HUES6 (cell line): ENCODE results near the gene PGK1.
A peak's percentile ranks its signal among the peaks of the same experiment; 100 is the strongest.
"Not testable (repeated sequence)": the region's sequence is repeated elsewhere in the genome, so short reads cannot be mapped to it uniquely, and the experiment has no call there.

ENCODE experiments used
- H3K27ac ChIP-seq: 2 replicates; pipeline ENCODE4 v1.7.0; 2013; ENCODE audit warnings: low read depth, mild to moderate bottlenecking, low read length, inconsistent platforms
- H3K27me3 ChIP-seq: 2 replicates; pipeline ENCODE4 v1.6.1; 2013; ENCODE audit warnings: low read length; ENCODE audit not compliant: control insufficient read depth, insufficient read depth
- H3K36me3 ChIP-seq: 2 replicates; pipeline ENCODE4 v1.6.1; 2013; ENCODE audit warnings: low read length; ENCODE audit not compliant: control insufficient read depth, insufficient read depth
- H3K4me1 ChIP-seq: 2 replicates; pipeline ENCODE4 v1.6.1; 2013; ENCODE audit warnings: low read length; ENCODE audit not compliant: control insufficient read depth, insufficient read depth
- H3K4me3 ChIP-seq: 2 replicates; pipeline ENCODE4 v1.5.1; 2013; ENCODE audit warnings: low read depth, low read length
- H3K9ac ChIP-seq: one replicate; pipeline ENCODE4 v1.6.1; 2013; ENCODE audit warnings: mild to moderate bottlenecking, low read length
- H3K9me3 ChIP-seq: 2 replicates; pipeline ENCODE4 v1.6.1; 2013; ENCODE audit warnings: low read depth, low read length; ENCODE audit not compliant: control insufficient read depth, insufficient read depth

The PGK1 gene

DNA sequence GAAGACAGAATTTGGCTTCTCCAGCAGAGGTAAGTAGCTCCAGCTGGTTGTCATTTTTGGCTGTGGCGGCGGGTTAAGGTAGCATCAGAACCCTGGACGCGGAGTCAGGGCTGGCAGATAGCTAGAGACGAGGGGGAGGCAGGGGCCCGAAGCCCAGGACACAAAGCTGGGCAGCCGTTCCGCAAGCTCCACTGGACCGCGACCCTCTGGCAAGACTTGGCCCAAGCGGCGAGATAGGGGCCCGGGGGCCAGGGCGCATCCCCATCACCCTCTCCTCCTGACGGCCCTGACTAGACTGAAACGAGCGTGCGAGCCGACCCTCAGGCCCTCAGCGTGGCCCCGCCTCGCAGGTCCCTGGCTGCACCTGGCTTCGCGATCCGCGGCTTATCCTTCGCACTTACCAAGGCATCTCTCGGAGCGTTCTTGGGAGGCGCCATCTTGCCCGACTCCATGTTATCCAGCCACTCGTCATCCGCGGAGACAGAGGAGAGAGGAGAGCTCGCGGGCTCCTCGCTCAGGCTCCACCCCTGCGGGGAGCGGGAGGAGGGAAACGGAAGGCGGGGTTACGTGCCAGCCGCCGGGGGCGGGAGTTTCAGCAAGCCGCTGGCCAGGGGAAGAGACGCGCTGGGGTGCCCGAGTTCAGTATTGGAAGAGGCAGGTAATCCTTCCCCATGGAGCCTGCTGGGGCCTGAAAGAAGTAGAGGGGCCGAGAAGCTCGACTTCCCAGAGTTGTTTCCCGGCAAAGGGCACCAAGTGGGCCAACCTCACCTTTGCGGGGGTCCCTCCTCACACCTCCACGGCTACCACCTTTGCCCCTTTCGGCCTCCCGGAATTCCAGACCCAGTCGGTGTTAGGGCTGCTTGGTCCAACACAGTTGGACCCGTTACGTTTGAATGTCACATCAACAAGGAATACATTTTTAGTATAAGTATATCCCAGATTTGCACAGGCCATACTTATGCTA, 35.4 kb downstream of the PGK1 start, which contains the start of gene TAF9B:
TSS of gene TAF9B (minus strand) at position 491 of the 964 bp plus-strand sequence. CDS start at position 452, 39 bp downstream.
- H3K27ac ChIP-seq = peak within 1 kb of the TSS; percentile 50; the same call in 1 of the 2 replicates

DNA sequence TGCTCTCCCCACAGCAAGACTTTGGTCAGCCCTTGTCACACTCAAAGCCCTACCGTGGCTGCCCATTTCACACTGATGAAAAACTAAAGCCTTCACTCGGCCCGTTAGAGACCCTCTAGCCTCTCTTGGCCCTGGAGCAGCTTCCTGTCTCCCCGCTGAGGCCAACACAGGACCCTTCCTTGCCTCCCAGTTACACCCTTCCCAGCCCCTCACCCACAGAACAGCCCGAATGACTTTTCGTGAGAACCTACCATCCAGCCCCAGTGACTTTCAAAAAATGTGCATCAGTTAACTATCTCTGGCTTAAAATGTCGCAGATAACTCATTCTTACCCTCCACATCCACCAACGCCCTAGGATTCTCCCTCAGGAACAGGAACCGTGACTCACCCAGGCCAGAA, 36.2 kb downstream of the PGK1 start:
- Histone ChIP-seq H3K4me3 (no peak overlapping the region), H3K9me3 (peaks cover 22% of the 10 kb centered on the region; the same call in 1 of the 2 replicates), H3K27me3 (no peaks in the 10 kb centered on the region), H3K9ac (no peak overlapping the region), H3K36me3 (no peaks in the 10 kb centered on the region), H3K27ac (no peak overlapping the region), H3K4me1 (no peaks in the 10 kb centered on the region)

More for the DNA sequence above, 35.4 kb downstream of the PGK1 start, which contains the start of gene TAF9B:
- H3K9ac ChIP-seq = peak within 1 kb of the TSS; percentile 83
- H3K27me3 ChIP-seq = no peaks in the 10 kb centered on the region
- H3K4me3 ChIP-seq = peak within 1 kb of the TSS; percentile 85
- H3K36me3 ChIP-seq = no peaks in the 10 kb centered on the region
- no peaks in the 10 kb centered on the region for H3K4me1 ChIP-seq
- peaks cover 19% of the 10 kb centered on the region; the same call in 1 of the 2 replicates for H3K9me3 ChIP-seq

DNA sequence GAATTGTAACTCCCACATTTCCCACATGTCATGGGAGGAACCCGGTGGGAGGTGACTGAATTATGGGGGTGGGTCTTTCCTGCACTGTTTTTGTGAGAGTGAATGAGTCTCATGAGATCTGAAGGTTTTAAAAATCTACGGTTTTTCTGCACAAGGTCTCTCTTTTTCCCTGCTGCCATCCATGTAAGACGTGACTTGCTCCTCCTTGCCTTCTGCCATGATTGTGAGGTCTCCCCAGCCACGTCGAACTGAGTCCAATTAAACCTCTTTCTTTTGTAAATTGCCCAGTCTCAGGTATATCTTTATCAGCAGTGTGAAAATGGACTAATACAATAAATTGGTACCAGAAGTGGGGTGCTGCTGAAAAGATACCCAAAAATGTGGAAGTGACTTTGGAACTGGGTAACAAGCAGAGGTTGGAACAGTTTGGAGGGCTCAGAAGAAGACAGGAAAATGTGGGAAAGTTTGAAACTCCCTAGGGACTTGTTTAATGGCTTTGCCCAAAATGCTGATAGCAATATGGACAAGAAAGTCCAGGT, 43.0 kb downstream of the PGK1 start:
- not testable (repeated sequence) for H3K9ac ChIP-seq, H3K36me3 ChIP-seq, H3K27me3 ChIP-seq, H3K4me1 ChIP-seq, H3K27ac ChIP-seq, H3K4me3 ChIP-seq
- H3K9me3 ChIP-seq = peaks cover 51% of the 10 kb centered on the region

DNA sequence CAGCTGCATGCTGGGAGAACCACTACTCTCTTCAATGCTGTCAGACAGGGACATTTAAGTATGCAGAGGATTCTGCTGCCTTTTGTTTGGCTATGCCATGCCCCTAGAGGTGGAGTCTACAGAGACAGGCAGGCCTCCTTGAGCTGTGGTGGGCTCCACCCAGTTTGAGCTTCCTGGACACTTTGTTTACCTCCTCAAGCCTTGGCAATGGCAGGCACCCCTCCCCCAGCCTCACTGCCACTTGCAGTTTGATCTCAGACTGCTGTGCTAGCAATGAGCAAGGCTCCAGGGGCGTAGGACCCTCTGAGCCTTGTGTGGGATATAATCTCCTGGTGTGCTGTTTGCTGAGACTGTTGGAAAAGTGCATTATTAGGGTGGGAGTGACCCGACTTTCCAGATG, 53.3 kb downstream of the PGK1 start:
- H3K27me3 ChIP-seq, H3K27ac ChIP-seq, H3K4me3 ChIP-seq, H3K9ac ChIP-seq, H3K4me1 ChIP-seq, H3K36me3 ChIP-seq: not testable (repeated sequence)
- peaks cover 29% of the 10 kb centered on the region for H3K9me3 ChIP-seq

DNA sequence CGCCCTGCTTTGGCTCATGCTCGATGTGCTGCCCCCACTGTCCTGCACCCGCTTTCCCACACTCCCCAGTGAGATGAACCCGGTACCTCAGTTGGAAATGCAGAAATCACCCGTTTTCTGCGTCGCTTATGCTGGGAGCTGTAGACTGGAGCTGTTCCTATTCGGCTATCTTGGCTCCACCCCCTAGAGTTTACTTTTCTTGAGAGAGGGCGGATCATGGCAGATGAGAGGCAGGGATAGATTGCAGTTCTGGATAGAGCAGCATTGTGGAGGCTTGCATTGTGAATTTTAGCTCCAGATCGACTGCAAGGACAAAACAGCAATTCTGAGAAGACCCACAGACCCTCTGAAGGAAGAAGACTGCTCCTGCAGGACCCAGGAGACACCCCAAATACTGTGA, 53.8 kb downstream of the PGK1 start:
- not testable (repeated sequence) for H3K27me3 ChIP-seq, H3K4me3 ChIP-seq, H3K4me1 ChIP-seq, H3K27ac ChIP-seq, H3K9ac ChIP-seq, H3K36me3 ChIP-seq
- H3K9me3 ChIP-seq = peaks cover 31% of the 10 kb centered on the region

DNA sequence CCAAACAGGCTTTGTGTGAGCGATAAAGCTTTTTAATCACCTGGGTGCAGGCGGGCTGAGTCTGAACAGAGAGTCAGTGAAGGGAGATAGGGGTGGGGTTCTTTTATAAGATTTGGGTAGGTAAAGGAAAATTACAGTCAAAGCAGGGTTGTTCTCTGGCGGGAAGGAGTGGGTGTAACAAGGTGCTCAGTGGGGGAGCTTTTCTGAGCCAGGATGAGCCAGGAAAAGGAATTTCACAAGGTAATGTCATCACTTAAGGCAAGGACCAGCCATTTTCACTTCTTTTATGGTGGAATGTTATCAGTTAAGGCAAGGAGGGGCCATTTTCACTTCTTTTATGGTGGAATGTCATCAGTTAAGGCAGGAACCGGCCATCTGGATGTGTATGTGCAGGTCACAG, 56.7 kb downstream of the PGK1 start:
- not testable (repeated sequence) for H3K9ac ChIP-seq, H3K27me3 ChIP-seq, H3K4me3 ChIP-seq, H3K36me3 ChIP-seq, H3K4me1 ChIP-seq, H3K27ac ChIP-seq
- H3K9me3 ChIP-seq = peaks cover 35% of the 10 kb centered on the region

DNA sequence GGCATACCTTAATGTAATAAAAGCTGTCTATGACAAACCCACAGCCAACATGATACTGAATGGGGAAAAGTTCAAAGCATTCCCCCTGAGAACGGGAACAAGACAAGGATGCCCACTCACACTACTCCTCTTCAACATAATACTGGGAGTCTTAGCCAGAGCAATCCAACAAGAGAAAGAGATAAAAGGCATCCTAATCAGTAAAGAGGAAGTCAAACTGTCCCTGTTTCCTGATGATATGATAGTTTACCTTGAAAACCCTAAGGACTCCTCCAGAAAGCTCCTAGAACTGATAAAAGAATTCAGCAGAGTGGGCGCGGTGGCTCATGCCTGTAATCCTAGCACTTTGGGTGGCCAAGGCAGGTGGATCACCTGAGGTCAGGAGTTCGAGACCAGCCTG, 59.1 kb downstream of the PGK1 start:
- not testable (repeated sequence) for H3K4me1 ChIP-seq, H3K27me3 ChIP-seq, H3K4me3 ChIP-seq, H3K9ac ChIP-seq, H3K27ac ChIP-seq, H3K36me3 ChIP-seq
- H3K9me3 ChIP-seq = peaks cover 23% of the 10 kb centered on the region

DNA sequence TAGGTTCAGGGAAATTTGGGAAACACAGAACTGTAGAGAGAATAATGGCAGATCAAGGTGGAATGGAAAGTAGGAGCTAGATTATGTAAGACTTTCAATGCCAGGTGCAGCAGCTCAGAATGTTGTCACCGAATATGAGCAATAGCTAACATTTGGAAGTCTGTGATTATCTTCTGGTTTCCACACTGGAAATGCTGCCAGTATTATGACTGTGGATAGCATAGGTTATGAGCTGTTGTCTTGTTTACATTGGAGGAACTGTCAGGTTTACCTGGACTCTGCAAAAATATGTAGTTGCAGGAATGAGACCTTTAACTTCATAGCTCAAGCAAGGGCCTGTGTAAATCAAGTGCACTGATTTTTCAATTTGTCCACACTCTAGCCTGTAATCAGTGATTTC, 61.4 kb downstream of the PGK1 start:
- H3K9me3 ChIP-seq = peaks cover 11% of the 10 kb centered on the region
- H3K27me3 ChIP-seq = no peaks in the 10 kb centered on the region
- no peaks in the 10 kb centered on the region for H3K36me3 ChIP-seq
- no peak overlapping the region for H3K27ac ChIP-seq
- no peak overlapping the region for H3K4me3 ChIP-seq
- no peaks in the 10 kb centered on the region for H3K4me1 ChIP-seq
- no peak overlapping the region for H3K9ac ChIP-seq

DNA sequence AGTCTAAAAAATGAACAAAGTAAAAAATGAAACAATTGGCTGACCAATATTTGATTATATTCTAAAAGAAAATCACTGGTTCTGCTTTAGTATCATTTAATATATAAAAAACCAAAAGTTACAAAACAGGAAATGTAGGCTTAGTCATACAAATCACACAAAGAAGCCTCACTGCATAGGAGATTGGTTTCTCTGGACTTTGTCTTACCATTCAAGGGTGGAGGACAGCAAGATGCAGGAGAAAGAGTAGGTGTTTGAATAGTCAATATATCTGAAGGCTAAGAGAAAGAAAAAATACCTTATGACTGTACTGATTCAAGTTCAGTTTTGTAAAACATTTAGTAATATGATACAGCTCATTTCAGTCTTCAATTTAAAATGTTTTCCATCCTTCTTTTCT, 64.0 kb downstream of the PGK1 start:
- Histone ChIP-seq H3K9ac (no peak overlapping the region), H3K4me1 (no peaks in the 10 kb centered on the region), H3K27me3 (no peaks in the 10 kb centered on the region), H3K27ac (no peak overlapping the region), H3K4me3 (no peak overlapping the region), H3K9me3 (peaks cover 7% of the 10 kb centered on the region; the same call in 1 of the 2 replicates), H3K36me3 (no peaks in the 10 kb centered on the region)
